Ascending aorta (tissue), 2 donors: ENCODE results near the gene GAREM1. TPM values are rescaled to one million over a fixed set of nuclear protein-coding genes. Genes with fewer than 3 reads are reported as not detected.

ENCODE experiments used
- DNase-seq, 2 donors: peaks; one replicate each; pipeline ENCODE4 v3.0.0-alpha.2; 2019; ENCODE audit warnings: low spot score in 2 of 2
- H3K27ac ChIP-seq, 2 donors: fragments of 200-600 bp; sonication (generic); one replicate each; pipeline ENCODE4 v1.5.1; 2016 to 2017; ENCODE audit warnings: mild to moderate bottlenecking in 1 of 2
- H3K27me3 ChIP-seq: fragments of 200-600 bp; sonication (generic); one replicate; pipeline ENCODE4 v1.5.1; 2017
- H3K36me3 ChIP-seq, 2 donors: fragments of 200-600 bp; sonication (generic); one replicate each; pipeline ENCODE4 v1.5.1; 2016
- H3K4me1 ChIP-seq, 2 donors: fragments of 200-600 bp; sonication (generic); one replicate each; pipeline ENCODE4 v1.5.1; 2016 to 2017; ENCODE audit warnings: mild to moderate bottlenecking in 1 of 2
- H3K4me3 ChIP-seq, 2 donors: fragments of 200-600 bp; sonication (generic); one replicate each; pipeline ENCODE4 v1.5.1; 2016 to 2017; ENCODE audit warnings: mild to moderate bottlenecking in 1 of 2
- H3K9me3 ChIP-seq, 2 donors: fragments of 200-600 bp; sonication (generic); one replicate each; pipeline ENCODE4 v1.5.1; 2016
- intact Hi-C: fragments of 100-400 bp; cut with DNase I; formaldehyde crosslinking; loops from one replicate; pipeline ENCODE4 v1.15.1; 2023
- total RNA-seq: library from RNA; depleted of rRNA; stranded (reverse); fragments of >200 nt; gene quantifications from one replicate; pipeline ENCODE4 v1.1.0, GENCODE V29; 2016
- TF ChIP-seq, protein P1 (sequence below), 3 experiments: fragments of 200-600 bp in 2 of 3; fragments of 450-650 bp in 1 of 3; sonication (generic) in 2 of 3; IDR thresholded peaks; one replicate each; pipeline ENCODE4 v1.5.1; 2016 to 2019; ENCODE audit warnings: antibody characterized with exemption in 3 of 3, mild to moderate bottlenecking in 1 of 3, moderate library complexity in 1 of 3

GAREM1 gene
- total RNA-seq, 1 donor from 2014 or later: 8.9 TPM

DNA sequence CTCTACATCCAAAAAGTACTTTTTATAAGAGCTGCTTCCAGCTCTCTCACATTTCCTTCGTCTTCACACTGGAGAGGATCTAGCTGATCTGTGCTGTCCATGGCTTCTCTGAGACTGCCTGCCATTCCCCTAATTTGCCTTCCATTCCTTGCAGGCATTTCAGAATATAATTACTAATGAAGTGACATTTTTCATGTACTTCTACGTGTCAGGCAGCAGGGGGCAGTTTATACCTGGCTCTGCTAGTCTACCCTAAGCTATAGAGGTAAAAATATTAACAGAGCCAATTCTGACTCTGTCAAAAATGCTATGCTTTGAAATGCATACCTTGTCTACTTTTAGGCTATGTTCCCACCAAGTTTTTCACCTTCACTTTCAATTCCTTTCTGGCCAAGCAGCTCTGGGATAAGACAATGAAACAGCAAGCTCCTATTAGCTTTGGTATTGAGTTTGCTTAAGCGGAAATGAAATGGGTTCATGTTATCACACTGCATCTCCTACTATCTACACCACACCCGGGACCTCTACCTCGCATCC, 198.9 kb downstream of the GAREM1 start:
- H3K4me3 ChIP-seq: no peak overlapping the region
- H3K4me1 ChIP-seq: peaks cover 0 to 9% of the 10 kb centered on the region in 2 donors
- peaks cover 11 to 32% of the 10 kb centered on the region in 2 donors for H3K36me3 ChIP-seq
- DNase-seq: no peak
- TF ChIP-seq, protein P1, sequence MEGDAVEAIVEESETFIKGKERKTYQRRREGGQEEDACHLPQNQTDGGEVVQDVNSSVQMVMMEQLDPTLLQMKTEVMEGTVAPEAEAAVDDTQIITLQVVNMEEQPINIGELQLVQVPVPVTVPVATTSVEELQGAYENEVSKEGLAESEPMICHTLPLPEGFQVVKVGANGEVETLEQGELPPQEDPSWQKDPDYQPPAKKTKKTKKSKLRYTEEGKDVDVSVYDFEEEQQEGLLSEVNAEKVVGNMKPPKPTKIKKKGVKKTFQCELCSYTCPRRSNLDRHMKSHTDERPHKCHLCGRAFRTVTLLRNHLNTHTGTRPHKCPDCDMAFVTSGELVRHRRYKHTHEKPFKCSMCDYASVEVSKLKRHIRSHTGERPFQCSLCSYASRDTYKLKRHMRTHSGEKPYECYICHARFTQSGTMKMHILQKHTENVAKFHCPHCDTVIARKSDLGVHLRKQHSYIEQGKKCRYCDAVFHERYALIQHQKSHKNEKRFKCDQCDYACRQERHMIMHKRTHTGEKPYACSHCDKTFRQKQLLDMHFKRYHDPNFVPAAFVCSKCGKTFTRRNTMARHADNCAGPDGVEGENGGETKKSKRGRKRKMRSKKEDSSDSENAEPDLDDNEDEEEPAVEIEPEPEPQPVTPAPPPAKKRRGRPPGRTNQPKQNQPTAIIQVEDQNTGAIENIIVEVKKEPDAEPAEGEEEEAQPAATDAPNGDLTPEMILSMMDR (IDR thresholded peaks at IDR 0.05): peak; percentile 60 to 72 (median 61)
- no peaks in the 10 kb centered on the region for H3K27me3 ChIP-seq
- no peaks in the 10 kb centered on the region for H3K9me3 ChIP-seq
- intact Hi-C loops: loop anchor here (1.0 to 5.0 kb wide), 3 partner anchors 114 to 279 kb away; no protein-coding TSS in a partner anchor
- no peak overlapping the region for H3K27ac ChIP-seq

DNA sequence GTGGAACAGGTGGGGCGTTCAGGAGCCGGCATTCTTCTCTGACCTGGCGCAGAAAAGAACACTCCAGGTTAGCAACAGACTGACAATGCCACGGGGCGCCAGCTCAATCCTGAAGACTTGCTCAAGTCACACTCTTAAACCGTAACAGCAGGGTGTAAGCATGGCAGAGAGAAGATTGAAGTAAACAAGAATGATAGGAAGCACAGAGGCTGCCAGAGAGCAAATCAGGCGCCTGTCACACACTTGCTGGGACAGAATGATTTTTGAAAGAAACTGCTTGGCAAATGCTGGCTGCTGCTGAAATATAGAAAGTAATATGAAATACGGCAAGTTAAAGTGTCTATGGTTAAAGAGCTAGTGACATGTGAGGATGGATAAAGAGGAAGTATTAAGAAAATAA, 200.3 kb downstream of the GAREM1 start:
- Histone ChIP-seq H3K9me3 (no peaks in the 10 kb centered on the region), H3K4me1 (peaks cover 0 to 8% of the 10 kb centered on the region in 2 donors), H3K36me3 (peaks cover 11 to 32% of the 10 kb centered on the region in 2 donors), H3K4me3 (no peak overlapping the region), H3K27ac (no peak overlapping the region), H3K27me3 (no peaks in the 10 kb centered on the region)
- TF ChIP-seq, protein P1 (IDR thresholded peaks at IDR 0.05): no peak
- intact Hi-C loops: loop anchor here (2.0 to 5.0 kb wide), 2 partner anchors 113 to 280 kb away; no protein-coding TSS in a partner anchor
- DNase-seq: no peak

DNA sequence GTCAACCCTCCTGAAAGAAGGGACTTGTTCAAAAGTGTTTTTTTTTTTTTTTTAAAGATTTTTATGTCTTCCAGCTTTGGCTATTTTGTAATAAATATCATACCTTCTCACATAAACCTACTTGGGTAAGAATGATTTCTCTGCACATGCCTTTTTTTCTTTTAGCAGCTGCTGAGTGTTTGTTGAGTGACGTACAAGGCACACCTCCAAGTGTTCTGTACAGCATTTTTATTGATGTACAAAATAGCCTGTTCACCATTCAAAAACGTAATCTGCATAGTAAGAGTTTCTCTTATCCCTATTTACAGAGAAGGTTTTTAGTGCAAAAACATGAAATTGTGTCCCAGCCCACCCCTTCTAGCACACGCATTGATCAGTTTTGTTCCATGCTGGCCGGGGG, 203.2 kb downstream of the GAREM1 start:
- H3K27me3 ChIP-seq: no peaks in the 10 kb centered on the region
- intact Hi-C loops: no loop called here
- H3K4me3 ChIP-seq: no peak overlapping the region
- peaks cover 0 to 8% of the 10 kb centered on the region in 2 donors for H3K4me1 ChIP-seq
- DNase-seq: no peak
- H3K27ac ChIP-seq: no peak overlapping the region
- H3K36me3 ChIP-seq: peaks cover 11 to 32% of the 10 kb centered on the region in 2 donors
- no peaks in the 10 kb centered on the region for H3K9me3 ChIP-seq
- TF ChIP-seq, protein P1 (IDR thresholded peaks at IDR 0.05): no peak

DNA sequence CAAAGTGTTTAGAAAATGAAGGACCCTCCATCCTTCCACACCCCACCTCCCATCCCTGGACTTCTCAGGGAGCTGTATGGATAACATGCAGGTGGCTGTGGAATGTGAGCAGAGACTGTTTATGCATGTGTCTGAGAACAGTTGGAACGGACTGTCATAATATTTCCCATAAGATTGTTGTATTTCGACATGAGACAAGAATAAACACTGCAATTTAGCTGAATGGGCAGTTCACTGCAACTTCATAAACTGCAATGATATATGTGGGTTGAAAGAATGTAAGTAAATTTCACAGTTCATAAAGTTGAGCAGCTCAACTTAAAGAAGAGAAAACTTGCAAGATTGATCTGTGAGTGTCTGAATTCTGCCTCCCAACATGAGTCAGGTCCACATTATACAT, 206.3 kb downstream of the GAREM1 start:
- Histone ChIP-seq H3K9me3 (no peaks in the 10 kb centered on the region), H3K4me1 (no peaks in the 10 kb centered on the region), H3K4me3 (no peak overlapping the region), H3K27ac (no peak overlapping the region), H3K27me3 (no peaks in the 10 kb centered on the region), H3K36me3 (peaks cover 11 to 22% of the 10 kb centered on the region in 2 donors)
- intact Hi-C loops: no loop called here
- TF ChIP-seq, protein P1 (IDR thresholded peaks at IDR 0.05): no peak
- no peak for DNase-seq

DNA sequence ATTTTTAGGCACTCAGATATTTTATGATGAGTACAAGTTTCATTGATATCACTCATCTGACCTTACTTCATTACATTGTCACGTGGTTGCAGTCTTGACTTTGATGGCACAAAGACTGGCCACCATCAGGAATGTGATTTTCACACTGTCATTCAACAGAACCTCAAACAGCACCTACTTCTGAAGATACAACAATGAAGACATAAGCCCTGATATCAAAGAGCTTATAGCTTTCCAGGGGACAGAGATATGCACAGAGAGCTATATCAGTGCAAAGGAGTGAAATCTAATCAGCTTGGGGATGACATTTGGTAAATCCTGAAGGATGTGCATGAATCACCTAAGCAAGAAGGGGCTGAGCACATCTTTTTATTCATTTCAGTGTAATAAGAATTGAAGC, 208.6 kb downstream of the GAREM1 start:
- H3K27ac ChIP-seq: no peak overlapping the region
- H3K9me3 ChIP-seq: no peaks in the 10 kb centered on the region
- no peaks in the 10 kb centered on the region for H3K4me1 ChIP-seq
- TF ChIP-seq, protein P1 (IDR thresholded peaks at IDR 0.05): no peak
- intact Hi-C loops: no loop called here
- no peak overlapping the region for H3K4me3 ChIP-seq
- no peaks in the 10 kb centered on the region for H3K27me3 ChIP-seq
- DNase-seq: no peak
- H3K36me3 ChIP-seq: no peaks in the 10 kb centered on the region

- H3K4me1 ChIP-seq: no peaks in the 10 kb centered on the region
- TF ChIP-seq, protein P1 (IDR thresholded peaks at IDR 0.05): no peak
- H3K27ac ChIP-seq: no peak overlapping the region
- no peak for DNase-seq
- intact Hi-C loops: no loop called here
- H3K9me3 ChIP-seq: no peaks in the 10 kb centered on the region
- no peaks in the 10 kb centered on the region for H3K36me3 ChIP-seq
- H3K4me3 ChIP-seq: no peak overlapping the region
- H3K27me3 ChIP-seq: no peaks in the 10 kb centered on the region
Measured at GRCh38 chr18:32261003-32261402, 209.7 kb downstream of the GAREM1 start.
